HG03342 (cell line): ENCODE data around the gene MILR1.
A peak's percentile ranks its signal among the peaks of the same experiment; 100 is the strongest.
"Not testable (repeated sequence)": the region's sequence is repeated elsewhere in the genome, so short reads cannot be mapped to it uniquely, and the experiment has no call there.

Experiments used
- ATAC-seq: cut with Tn5 transposase; IDR thresholded peaks from one replicate; pipeline ENCODE4 v1.9.1; 2021; ENCODE audit warnings: mild to moderate bottlenecking, moderate library complexity; ENCODE audit not compliant: unreplicated experiment

Gene MILR1

GRCh38 chr17:64448665-64449512, at the start of gene MILR1:
TSS of gene MILR1 (plus strand) at chr17:64449115. CDS start at chr17:64449169, 54 bp downstream.
- ATAC-seq, result peak; percentile 57

GRCh38 chr17:64399767-64400156, 49.2 kb upstream of the MILR1 start:
- ATAC-seq, result no peak

GRCh38 chr17:64400642-64401041, 48.3 kb upstream of the MILR1 start:
- no peak for ATAC-seq

- no peak for ATAC-seq
These were observed 47.6 kb upstream of the MILR1 start for GRCh38 chr17:64401244-64401860.

GRCh38 chr17:64401941-64402340, 47.0 kb upstream of the MILR1 start:
- no peak for ATAC-seq

GRCh38 chr17:64402469-64402868, 46.4 kb upstream of the MILR1 start:
- no peak for ATAC-seq

- ATAC-seq, result no peak
These were observed 44.9 kb upstream of the MILR1 start for GRCh38 chr17:64403881-64404460.

- ATAC-seq, result no peak
These were observed 42.4 kb upstream of the MILR1 start for GRCh38 chr17:64406321-64407200.

- no peak for ATAC-seq
These were observed 38.0 kb upstream of the MILR1 start for GRCh38 chr17:64410750-64411490.

- no peak for ATAC-seq
These were observed 36.7 kb upstream of the MILR1 start for GRCh38 chr17:64411999-64412771.

GRCh38 chr17:64412944-64413381, 36.0 kb upstream of the MILR1 start:
- no peak for ATAC-seq

GRCh38 chr17:64413513-64413912, 35.4 kb upstream of the MILR1 start:
- peak; percentile 71 for ATAC-seq

- ATAC-seq, result no peak
These were observed 30.2 kb upstream of the MILR1 start for GRCh38 chr17:64418506-64419339.

GRCh38 chr17:64420143-64420670, 28.7 kb upstream of the MILR1 start:
- peak; percentile 52 for ATAC-seq

GRCh38 chr17:64422121-64422520, 26.8 kb upstream of the MILR1 start:
- ATAC-seq, result not testable (repeated sequence)

GRCh38 chr17:64423881-64424280, 25.0 kb upstream of the MILR1 start:
- ATAC-seq, result no peak

- ATAC-seq, result no peak
These were observed 24.5 kb upstream of the MILR1 start for GRCh38 chr17:64424324-64424849.

GRCh38 chr17:64425191-64425590, 23.7 kb upstream of the MILR1 start:
- ATAC-seq, result no peak
